T-cell (primary cell): ENCODE data around the gene KRT4. TPM values are rescaled to one million over a fixed set of nuclear protein-coding genes. Genes with fewer than 3 reads are reported as not detected.

Source experiments
- ATAC-seq, 4 experiments: fragments of 200-7000 bp in 3 of 4; fragments of 150-1000 bp in 1 of 4; cut with Tn5 transposase; replicated peaks in 1 of 4; 1 replicate in 3 of 4; 2 replicates in 1 of 4; pipeline ENCODE4 v1.10.0; 2021; ENCODE audit warnings: moderate library complexity in 3 of 4, mild to moderate bottlenecking in 2 of 4, moderate number of reproducible peaks in 1 of 4
- CTCF ChIA-PET, 2 donors: fragments of 300-600 bp; sonication (Branson Sonifier 250); formaldehyde crosslinking; loops; one replicate each; lab custom pipeline; 2022; ENCODE audit warnings: antibody characterized with exemption in 2 of 2; lab: Charles Lee
- POLR2A ChIA-PET, 2 donors: fragments of 300-600 bp; sonication (Branson Sonifier 250); formaldehyde crosslinking; loops; one replicate each; lab custom pipeline; 2022; ENCODE audit warnings: antibody characterized with exemption in 2 of 2; lab: Charles Lee
- DNase-seq, 35 experiments: peaks; one replicate each; pipeline versions ENCODE4 v3.0.0 to v3.0.0-alpha.2; 2013 to 2023
- H3K27ac ChIP-seq: one replicate; pipeline ENCODE4 v1.5.1; 2013; ENCODE audit warnings: low read length
- H3K27me3 ChIP-seq, 2 experiments: replicated peaks in 1 of 2; 1 replicate in 1 of 2; 2 replicates in 1 of 2; pipeline versions ENCODE4 v1.6.1 to v1.7.0; 2013; ENCODE audit warnings: low read length in 1 of 2, mixed read lengths in 1 of 2; ENCODE audit not compliant: control insufficient read depth in 2 of 2, insufficient read depth in 2 of 2; ENCODE audit errors: extremely low read depth in 1 of 2
- H3K36me3 ChIP-seq, 2 donors: 1 replicate in 1 of 2; 2 replicates in 1 of 2; pipeline versions ENCODE4 v1.6.1 to v1.7.0; 2013; ENCODE audit warnings: low read length in 1 of 2; ENCODE audit not compliant: control insufficient read depth in 2 of 2, insufficient read depth in 1 of 2; ENCODE audit errors: extremely low read depth in 1 of 2
- H3K4me1 ChIP-seq, 2 experiments: 1 replicate in 1 of 2; 2 replicates in 1 of 2; pipeline versions ENCODE4 v1.6.1 to v1.7.0; 2013; ENCODE audit warnings: low read length in 2 of 2, mixed read lengths in 1 of 2; ENCODE audit not compliant: insufficient read depth in 2 of 2, control insufficient read depth in 1 of 2; ENCODE audit errors: extremely low read depth in 1 of 2
- H3K4me3 ChIP-seq, 2 donors: 1 replicate in 1 of 2; 2 replicates in 1 of 2; pipeline versions ENCODE4 v1.5.1 to v1.7.0; 2013; ENCODE audit warnings: mild to moderate bottlenecking in 2 of 2, low read length in 1 of 2, moderate library complexity in 1 of 2; ENCODE audit not compliant: control insufficient read depth in 1 of 2; ENCODE audit errors: extremely low read depth in 1 of 2
- H3K9me3 ChIP-seq: 2 replicates; pipeline ENCODE4 v1.7.0; 2013
- H3K27ac Mint-ChIP-seq, 2 donors: one replicate each; pipeline ENCODE4 v1.8.0; 2020 to 2021; ENCODE audit warnings: mild to moderate bottlenecking in 2 of 2, mixed read lengths in 2 of 2
- H3K27me3 Mint-ChIP-seq, 2 donors: one replicate each; pipeline ENCODE4 v1.8.0; 2021 to 2022; ENCODE audit warnings: mixed read lengths in 2 of 2
- H3K36me3 Mint-ChIP-seq: one replicate; pipeline ENCODE4 v1.8.0; 2021; ENCODE audit warnings: mixed read lengths
- H3K4me1 Mint-ChIP-seq, 3 donors: one replicate each; pipeline ENCODE4 v1.8.0; 2020 to 2022; ENCODE audit warnings: mixed read lengths in 3 of 3, mild to moderate bottlenecking in 1 of 3
- H3K4me3 Mint-ChIP-seq, 3 donors: one replicate each; pipeline ENCODE4 v1.8.0; 2020 to 2022; ENCODE audit warnings: mild to moderate bottlenecking in 3 of 3, mixed read lengths in 3 of 3, moderate library complexity in 3 of 3
- H3K9me3 Mint-ChIP-seq, 3 donors: one replicate each; pipeline ENCODE4 v1.8.0; 2020 to 2022; ENCODE audit warnings: mixed read lengths in 3 of 3
- WGBS: methylation state at CpG from one replicate; pipeline ENCODE4 v1.1.5; 2013; ENCODE audit warnings: missing lambda C conversion rate; ENCODE audit not compliant: insufficient coverage; 5-methylcytosine and 5-hydroxymethylcytosine counted together
- total RNA-seq, 35 experiments: library from RNA in 6 of 35; stranded (reverse) in 6 of 35; fragments of 120-200 nt in 1 of 35; gene quantifications; one replicate each; pipeline versions ENCODE4 v1.2.1 to v1.2.4 and lab custom pipeline; 2013 to 2026

The KRT4 gene
- total RNA-seq, 5 donors from 2014 or later (not counting 1 experiment from before 2014, with no cell fraction given): not detected

GRCh38 chr12:52788192-52788875 lies 25.6 kb downstream of the KRT4 start:
- ChIA-PET CTCF (no interaction called here), POLR2A (no interaction called here)
- H3K27me3 ChIP-seq: peaks cover 0 to 37% of the 10 kb centered on the region in 2 experiments
- H3K36me3 ChIP-seq: no peaks in the 10 kb centered on the region
- H3K4me1 Mint-ChIP-seq: peaks cover 14 to 16% (median 15%) of the 10 kb centered on the region in 3 donors
- no peak for ATAC-seq
- H3K4me3 Mint-ChIP-seq: no peak overlapping the region
- no peaks in the 10 kb centered on the region for H3K9me3 ChIP-seq
- H3K27me3 Mint-ChIP-seq: peaks cover 35 to 39% of the 10 kb centered on the region in 2 donors
- WGBS: no CpG with 5 or more reads among the region's 6 CpGs
- no peak overlapping the region for H3K27ac ChIP-seq
- H3K27ac Mint-ChIP-seq: no peak overlapping the region
- H3K4me1 ChIP-seq: peaks cover 0 to 7% of the 10 kb centered on the region in 2 experiments
- H3K9me3 Mint-ChIP-seq: no peaks in the 10 kb centered on the region
- H3K36me3 Mint-ChIP-seq: no peaks in the 10 kb centered on the region
- no peak for DNase-seq
- H3K4me3 ChIP-seq: no peak overlapping the region

DNA sequence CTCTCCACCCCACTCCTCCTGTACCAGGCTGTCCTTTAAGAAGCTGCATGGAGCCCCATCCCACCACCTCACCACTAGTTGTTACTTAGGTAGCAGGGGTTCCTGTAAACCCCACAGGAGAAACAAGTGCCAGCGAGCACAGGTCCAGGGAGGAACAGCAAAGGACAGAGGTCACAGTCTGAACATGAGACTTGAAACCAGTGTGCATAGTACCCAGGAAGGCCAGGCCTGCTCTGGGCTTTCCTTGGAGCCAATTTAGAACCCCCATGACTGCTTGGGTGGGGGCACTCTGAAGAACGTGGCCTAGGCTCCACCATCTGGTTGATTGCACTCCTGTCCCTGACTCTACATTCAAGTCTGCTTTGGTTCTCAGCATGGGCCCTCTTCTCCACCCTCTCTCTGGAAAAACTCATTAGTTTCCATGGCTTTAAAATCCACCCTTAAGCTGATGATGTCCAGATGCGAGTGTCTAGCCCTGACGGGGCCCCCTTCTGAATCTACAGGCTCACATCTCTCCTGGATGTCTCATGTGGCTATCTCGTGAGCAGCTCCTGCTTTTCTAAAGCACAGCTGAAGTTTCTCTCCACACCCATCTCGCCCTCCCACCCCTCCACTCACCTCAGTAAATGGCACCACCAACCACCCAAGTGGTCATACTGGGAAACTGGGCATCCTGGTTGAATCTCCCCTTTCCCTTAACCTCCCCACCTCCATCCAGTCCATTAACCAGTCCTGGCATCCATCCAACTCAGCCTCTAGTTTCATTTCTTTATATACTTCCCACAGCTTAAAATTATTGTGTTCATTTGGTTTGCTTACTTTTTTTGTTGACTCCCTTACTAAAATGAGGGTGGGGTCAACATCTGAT lies 26.4 kb downstream of the KRT4 start:
- no peak for ATAC-seq
- Histone ChIP-seq H3K27ac (no peak overlapping the region), H3K4me1 (peaks cover 0 to 7% of the 10 kb centered on the region in 2 experiments), H3K36me3 (no peaks in the 10 kb centered on the region), H3K4me3 (no peak overlapping the region), H3K9me3 (no peaks in the 10 kb centered on the region), H3K27me3 (peaks cover 0 to 37% of the 10 kb centered on the region in 2 experiments)
- no peak for DNase-seq
- H3K4me1 Mint-ChIP-seq: peaks cover 14 to 16% (median 15%) of the 10 kb centered on the region in 3 donors
- 73% methylated on average over 6 of the region's 6 CpGs for WGBS
- CTCF ChIA-PET: no interaction called here
- H3K9me3 Mint-ChIP-seq: no peaks in the 10 kb centered on the region
- no peak overlapping the region for H3K4me3 Mint-ChIP-seq
- no peak overlapping the region for H3K27ac Mint-ChIP-seq
- H3K27me3 Mint-ChIP-seq: peaks cover 38 to 40% of the 10 kb centered on the region in 2 donors
- POLR2A ChIA-PET: no interaction called here
- no peaks in the 10 kb centered on the region for H3K36me3 Mint-ChIP-seq

DNA sequence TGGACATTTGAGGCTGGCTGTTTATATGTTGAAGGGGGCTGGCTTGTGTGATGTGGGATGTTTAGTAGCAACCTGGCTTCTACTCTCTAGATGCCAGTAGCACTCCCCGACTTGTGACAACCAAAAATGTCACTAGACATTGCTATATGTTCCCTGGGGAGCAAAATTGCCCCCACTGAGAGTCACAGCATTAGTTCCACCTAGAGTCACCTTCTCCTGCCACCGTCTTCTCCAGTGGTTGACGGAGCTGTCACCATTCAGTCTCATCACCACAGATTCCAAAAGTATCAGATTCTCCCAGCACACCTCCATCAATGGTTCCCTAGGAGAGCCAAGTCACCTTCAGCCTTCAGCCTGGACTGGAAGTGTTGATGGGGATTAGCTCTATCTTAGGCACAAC lies 29.0 kb downstream of the KRT4 start:
- no peak for DNase-seq
- Histone ChIP-seq H3K4me1 (peaks cover 0 to 3% of the 10 kb centered on the region in 2 experiments), H3K4me3 (no peak overlapping the region), H3K36me3 (no peaks in the 10 kb centered on the region), H3K27me3 (peaks cover 4 to 26% of the 10 kb centered on the region in 2 experiments), H3K27ac (no peak overlapping the region), H3K9me3 (no peaks in the 10 kb centered on the region)
- peaks cover 6 to 15% (median 10%) of the 10 kb centered on the region in 3 donors for H3K4me1 Mint-ChIP-seq
- no peak overlapping the region for H3K27ac Mint-ChIP-seq
- H3K4me3 Mint-ChIP-seq: no peak overlapping the region
- 82% methylated on average over 2 of the region's 3 CpGs for WGBS
- no peak for ATAC-seq
- H3K9me3 Mint-ChIP-seq: no peaks in the 10 kb centered on the region
- ChIA-PET CTCF (no interaction called here), POLR2A (no interaction called here)
- no peaks in the 10 kb centered on the region for H3K36me3 Mint-ChIP-seq
- peaks cover 31 to 34% of the 10 kb centered on the region in 2 donors for H3K27me3 Mint-ChIP-seq

GRCh38 chr12:52783563-52784316 lies 30.2 kb downstream of the KRT4 start:
- Mint-ChIP-seq H3K4me3 (no peak overlapping the region), H3K36me3 (no peaks in the 10 kb centered on the region), H3K27ac (peak overlapping the region in 1 of 2 donors; percentile 42), H3K4me1 (peaks cover 0 to 4% (median 0%) of the 10 kb centered on the region in 3 donors), H3K9me3 (no peaks in the 10 kb centered on the region), H3K27me3 (peaks cover 21 to 23% of the 10 kb centered on the region in 2 donors)
- DNase-seq: no peak
- Histone ChIP-seq H3K9me3 (no peaks in the 10 kb centered on the region), H3K27me3 (peaks cover 4 to 16% of the 10 kb centered on the region in 2 experiments), H3K4me1 (no peaks in the 10 kb centered on the region), H3K4me3 (no peak overlapping the region), H3K36me3 (no peaks in the 10 kb centered on the region), H3K27ac (no peak overlapping the region)
- WGBS: 83% methylated on average over 4 of the region's 7 CpGs
- no peak for ATAC-seq
- POLR2A ChIA-PET: no interaction called here
- CTCF ChIA-PET: no interaction called here

- no peaks in the 10 kb centered on the region for H3K36me3 ChIP-seq
- Mint-ChIP-seq H3K27ac (no peak overlapping the region), H3K9me3 (no peaks in the 10 kb centered on the region), H3K36me3 (no peaks in the 10 kb centered on the region), H3K4me3 (no peak overlapping the region), H3K4me1 (no peaks in the 10 kb centered on the region), H3K27me3 (peaks cover 18% of the 10 kb centered on the region in 2 donors)
- no peaks in the 10 kb centered on the region for H3K4me1 ChIP-seq
- ChIA-PET POLR2A (interaction anchor here in 1 of 2 donors (0.7 kb wide), 1 partner anchor 149 kb away, joined by 8 read pairs; no protein-coding TSS in a partner anchor), CTCF (no interaction called here)
- 89% methylated on average over 3 of the region's 4 CpGs for WGBS
- ATAC-seq (no peak), DNase-seq (peak in 1 of 35 experiments; percentile 7)
- H3K9me3 ChIP-seq: no peaks in the 10 kb centered on the region
- H3K27ac ChIP-seq: no peak overlapping the region
- no peak overlapping the region for H3K4me3 ChIP-seq
- H3K27me3 ChIP-seq: peaks cover 4 to 17% of the 10 kb centered on the region in 2 experiments
These were observed 31.4 kb downstream of the KRT4 start for GRCh38 chr12:52782502-52782901.
